ENCODE data around the gene ZNF397.

Gene ZNF397

GRCh38 chr18:35246831-35247230, 6.0 kb downstream of the ZNF397 start:
- no peak for DNase-seq

GRCh38 chr18:35247412-35248249, 6.8 kb downstream of the ZNF397 start:
- DNase-seq: no peak

GRCh38 chr18:35248429-35248828, 7.6 kb downstream of the ZNF397 start:
- DNase-seq: no peak

- DNase-seq: no peak
Measured at GRCh38 chr18:35252466-35252865, 11.6 kb downstream of the ZNF397 start.

GRCh38 chr18:35253655-35254287, 12.9 kb downstream of the ZNF397 start:
- DNase-seq: no peak

GRCh38 chr18:35256947-35257346, 16.1 kb downstream of the ZNF397 start:
- no peak for DNase-seq

- no peak for DNase-seq
Measured at GRCh38 chr18:35264409-35264808, 23.6 kb downstream of the ZNF397 start.

GRCh38 chr18:35267161-35267651, 26.4 kb downstream of the ZNF397 start:
- peak; percentile 13 to 64 (median 46) for DNase-seq

- DNase-seq: no peak
Measured at GRCh38 chr18:35267809-35268208, 27.0 kb downstream of the ZNF397 start.

GRCh38 chr18:35268821-35269220, 28.0 kb downstream of the ZNF397 start:
- DNase-seq: no peak

- no peak for DNase-seq
Measured at GRCh38 chr18:35271656-35272055, 30.8 kb downstream of the ZNF397 start.

GRCh38 chr18:35276267-35276666, 35.4 kb downstream of the ZNF397 start:
- DNase-seq: no peak

GRCh38 chr18:35277633-35278032, 36.8 kb downstream of the ZNF397 start:
- DNase-seq: no peak

GRCh38 chr18:35278085-35278484, 37.3 kb downstream of the ZNF397 start:
- no peak for DNase-seq

GRCh38 chr18:35278969-35279368, 38.1 kb downstream of the ZNF397 start:
- DNase-seq: no peak

- no peak for DNase-seq
Measured at GRCh38 chr18:35282353-35282752, 41.5 kb downstream of the ZNF397 start.

- no peak for DNase-seq
Measured at GRCh38 chr18:35283923-35284794, 43.3 kb downstream of the ZNF397 start.

GRCh38 chr18:35284841-35285240, 44.0 kb downstream of the ZNF397 start:
- DNase-seq: no peak

GRCh38 chr18:35289293-35289692, 48.5 kb downstream of the ZNF397 start:
- DNase-seq: no peak

GRCh38 chr18:35289727-35290093, 48.9 kb downstream of the ZNF397 start:
- DNase-seq: peak in 2 of 4 experiments; percentile 3 to 41

- peak; percentile 89 to 95 (median 92) for DNase-seq
Measured at GRCh38 chr18:35290094-35290735, 49.4 kb downstream of the ZNF397 start, which contains the start of gene ZSCAN30. TSS of gene ZSCAN30 (minus strand) at chr18:35290229. CDS start at chr18:35264352, 25,877 bp downstream.

- DNase-seq: no peak
Measured at GRCh38 chr18:35291166-35291565, 50.3 kb downstream of the ZNF397 start.

GRCh38 chr18:35296060-35296459, 55.2 kb downstream of the ZNF397 start:
- DNase-seq: no peak

Data from activated naive CD4-positive, alpha-beta T cell (primary cell).